Measurements from ENCODE around the gene MORN1. TPM values are rescaled to one million over a fixed set of nuclear protein-coding genes. Genes with fewer than 3 reads are reported as not detected.
A peak's percentile ranks its signal among the peaks of the same experiment; 100 is the strongest.

Gene MORN1
- total RNA-seq, 1 donor from 2014 or later: 10.8 TPM

DNA sequence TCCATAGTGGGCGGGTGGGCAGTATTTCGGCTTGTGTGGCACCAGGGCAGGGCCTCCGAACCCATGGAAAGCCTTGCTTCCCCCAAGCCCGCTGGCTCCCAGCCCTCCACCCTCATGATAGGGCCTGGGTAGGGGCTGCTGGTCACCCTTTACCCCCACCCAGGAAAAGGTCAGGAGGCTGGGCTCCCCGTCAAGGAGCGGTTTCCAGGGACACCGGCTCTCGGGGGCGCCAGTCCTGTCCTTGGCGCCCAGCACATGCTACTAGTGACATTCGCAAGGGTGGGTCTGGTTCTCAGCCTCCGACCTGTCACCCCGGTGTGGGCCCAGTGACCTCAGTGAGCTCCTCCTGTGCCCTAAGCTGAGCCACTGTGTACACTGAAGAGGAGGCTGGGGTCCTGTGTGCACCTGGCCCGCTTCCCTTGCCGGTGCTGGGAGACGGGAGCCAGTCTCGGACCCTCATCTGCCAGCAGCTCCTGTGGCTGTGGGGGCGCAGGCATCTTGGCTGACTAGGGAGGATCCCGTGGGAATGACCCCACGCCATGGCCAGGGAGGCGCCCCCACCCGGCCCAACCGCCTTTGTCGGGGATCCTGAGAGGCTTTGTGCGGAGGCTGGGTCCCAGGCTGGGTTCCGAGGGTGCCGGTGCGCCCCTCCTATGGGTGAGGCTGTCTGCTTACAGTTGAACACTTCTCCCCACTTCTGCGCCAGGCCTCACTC is 108.6 kb downstream of the MORN1 start:
- Mint-ChIP-seq H3K27me3 (ENCODE audit: unreplicated experiment) (peaks cover 11% of the 10 kb centered on the region), H3K36me3 (ENCODE audit: unreplicated experiment) (no peaks in the 10 kb centered on the region), H3K4me1 (ENCODE audit: low read depth, unreplicated experiment) (peaks cover 19% of the 10 kb centered on the region), H3K9me3 (ENCODE audit: unreplicated experiment) (peaks cover 10% of the 10 kb centered on the region), H3K4me3 (ENCODE audit: unreplicated experiment) (no peak overlapping the region), H3K27ac (ENCODE audit: unreplicated experiment) (no peak overlapping the region)
- no peak for DNase-seq
- TF ChIP-seq, protein P1, sequence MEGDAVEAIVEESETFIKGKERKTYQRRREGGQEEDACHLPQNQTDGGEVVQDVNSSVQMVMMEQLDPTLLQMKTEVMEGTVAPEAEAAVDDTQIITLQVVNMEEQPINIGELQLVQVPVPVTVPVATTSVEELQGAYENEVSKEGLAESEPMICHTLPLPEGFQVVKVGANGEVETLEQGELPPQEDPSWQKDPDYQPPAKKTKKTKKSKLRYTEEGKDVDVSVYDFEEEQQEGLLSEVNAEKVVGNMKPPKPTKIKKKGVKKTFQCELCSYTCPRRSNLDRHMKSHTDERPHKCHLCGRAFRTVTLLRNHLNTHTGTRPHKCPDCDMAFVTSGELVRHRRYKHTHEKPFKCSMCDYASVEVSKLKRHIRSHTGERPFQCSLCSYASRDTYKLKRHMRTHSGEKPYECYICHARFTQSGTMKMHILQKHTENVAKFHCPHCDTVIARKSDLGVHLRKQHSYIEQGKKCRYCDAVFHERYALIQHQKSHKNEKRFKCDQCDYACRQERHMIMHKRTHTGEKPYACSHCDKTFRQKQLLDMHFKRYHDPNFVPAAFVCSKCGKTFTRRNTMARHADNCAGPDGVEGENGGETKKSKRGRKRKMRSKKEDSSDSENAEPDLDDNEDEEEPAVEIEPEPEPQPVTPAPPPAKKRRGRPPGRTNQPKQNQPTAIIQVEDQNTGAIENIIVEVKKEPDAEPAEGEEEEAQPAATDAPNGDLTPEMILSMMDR (IDR thresholded peaks at IDR 0.05; ENCODE audit: partially characterized antibody, unreplicated experiment): no peak

DNA sequence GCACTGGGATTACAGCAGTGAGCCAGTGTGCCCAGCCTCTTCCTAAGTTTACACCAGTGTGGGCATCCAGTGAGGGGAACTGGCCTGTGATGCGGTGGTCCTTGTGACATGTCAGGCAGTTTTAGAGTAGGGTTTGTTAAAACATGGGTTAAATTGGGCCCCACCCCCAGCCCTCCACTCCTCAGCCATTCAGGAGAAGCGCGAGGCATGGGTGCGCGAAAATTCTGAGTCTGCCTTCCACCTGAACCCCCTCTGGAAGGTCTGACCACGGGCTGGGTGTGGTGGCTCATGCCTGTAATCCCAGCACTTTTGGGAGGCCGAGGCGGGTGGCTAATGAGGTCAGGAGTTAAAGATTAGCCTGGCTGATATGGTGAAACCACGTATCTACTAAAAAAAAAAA is 111.5 kb downstream of the MORN1 start:
- H3K36me3 Mint-ChIP-seq (ENCODE audit: unreplicated experiment): no peaks in the 10 kb centered on the region
- peaks cover 42% of the 10 kb centered on the region for H3K4me1 Mint-ChIP-seq (ENCODE audit: low read depth, unreplicated experiment)
- no peak for DNase-seq
- TF ChIP-seq, protein P1 (IDR thresholded peaks at IDR 0.05; ENCODE audit: partially characterized antibody, unreplicated experiment): no peak
- H3K4me3 Mint-ChIP-seq (ENCODE audit: unreplicated experiment): peak overlapping the region; percentile 61
- H3K27ac Mint-ChIP-seq (ENCODE audit: unreplicated experiment): peak overlapping the region; percentile 59
- peaks cover 18% of the 10 kb centered on the region for H3K9me3 Mint-ChIP-seq (ENCODE audit: unreplicated experiment)
- H3K27me3 Mint-ChIP-seq (ENCODE audit: unreplicated experiment): peaks cover 6% of the 10 kb centered on the region

DNA sequence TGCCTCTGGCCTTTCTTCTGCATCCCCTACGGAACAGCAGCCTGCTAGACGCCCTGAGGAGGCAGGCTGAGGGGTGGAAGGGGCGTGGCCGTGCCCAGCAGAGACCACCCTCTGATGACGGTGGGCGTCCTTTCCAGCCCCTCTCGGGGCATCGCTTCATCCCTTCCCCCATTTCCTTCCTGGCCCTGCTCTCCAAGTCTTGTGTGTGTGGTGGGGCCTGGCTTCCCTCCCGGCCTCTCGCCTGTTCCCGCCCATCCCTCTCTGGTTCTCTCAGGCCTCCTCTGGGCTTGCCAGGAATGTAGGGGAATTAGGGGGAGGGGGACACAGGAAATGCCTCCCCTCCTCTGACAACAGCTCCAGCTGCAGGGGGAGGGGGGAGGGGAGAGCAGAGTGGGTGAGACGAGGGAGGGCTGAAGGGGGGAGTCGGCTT is 112.1 kb downstream of the MORN1 start:
- H3K27ac Mint-ChIP-seq (ENCODE audit: unreplicated experiment): peak overlapping the region; percentile 82
- peaks cover 40% of the 10 kb centered on the region for H3K4me1 Mint-ChIP-seq (ENCODE audit: low read depth, unreplicated experiment)
- H3K4me3 Mint-ChIP-seq (ENCODE audit: unreplicated experiment): peak overlapping the region; percentile 61
- H3K27me3 Mint-ChIP-seq (ENCODE audit: unreplicated experiment): peaks cover 6% of the 10 kb centered on the region
- no peaks in the 10 kb centered on the region for H3K36me3 Mint-ChIP-seq (ENCODE audit: unreplicated experiment)
- peak; percentile 49 for DNase-seq
- peaks cover 17% of the 10 kb centered on the region for H3K9me3 Mint-ChIP-seq (ENCODE audit: unreplicated experiment)
- TF ChIP-seq, protein P1 (IDR thresholded peaks at IDR 0.05; ENCODE audit: partially characterized antibody, unreplicated experiment): no peak

DNA sequence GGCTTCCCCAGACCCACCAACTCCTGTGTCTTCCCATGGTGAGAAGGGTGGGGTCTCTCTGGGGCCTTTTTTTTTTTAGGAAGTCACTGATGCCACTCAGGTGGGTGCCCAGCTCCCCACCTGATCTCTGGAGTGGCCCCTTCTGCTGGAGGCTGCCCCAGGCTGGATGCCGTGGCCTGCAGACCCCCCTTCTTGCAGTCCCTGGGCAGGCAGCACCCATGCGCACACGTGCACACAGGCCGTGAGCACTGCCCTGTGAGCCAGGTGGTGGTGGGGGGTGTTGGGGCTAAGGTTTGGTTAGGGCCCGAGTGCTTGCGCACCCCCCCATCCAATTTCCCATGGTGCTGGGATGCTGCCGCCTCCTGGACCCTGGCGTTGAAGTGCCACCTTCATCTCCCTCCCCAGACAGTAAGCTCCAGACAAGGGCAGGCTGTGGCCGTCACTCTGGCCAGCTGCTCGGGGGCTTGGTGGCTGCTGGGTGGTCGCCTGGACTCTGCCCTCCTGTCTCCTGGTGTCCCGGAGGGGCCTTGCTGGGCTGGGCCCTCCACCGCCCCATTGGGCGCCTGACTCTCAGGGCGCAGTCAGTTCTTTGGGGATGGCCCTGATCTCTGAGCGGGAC is 112.7 kb downstream of the MORN1 start:
- no peaks in the 10 kb centered on the region for H3K36me3 Mint-ChIP-seq (ENCODE audit: unreplicated experiment)
- peaks cover 6% of the 10 kb centered on the region for H3K27me3 Mint-ChIP-seq (ENCODE audit: unreplicated experiment)
- H3K27ac Mint-ChIP-seq (ENCODE audit: unreplicated experiment): peak overlapping the region; percentile 82
- H3K9me3 Mint-ChIP-seq (ENCODE audit: unreplicated experiment): peaks cover 16% of the 10 kb centered on the region
- DNase-seq: no peak
- H3K4me3 Mint-ChIP-seq (ENCODE audit: unreplicated experiment): peak overlapping the region; percentile 61
- TF ChIP-seq, protein P1 (IDR thresholded peaks at IDR 0.05; ENCODE audit: partially characterized antibody, unreplicated experiment): no peak
- H3K4me1 Mint-ChIP-seq (ENCODE audit: low read depth, unreplicated experiment): peaks cover 39% of the 10 kb centered on the region
